Activated naive CD4-positive, alpha-beta T cell treated with anti-CD3 and anti-CD28 coated beads, Interleukin-2, amount 50 U/mL, for 72 hours (primary cell): ENCODE measurements around the gene SLITRK5. TPM values are rescaled to one million over a fixed set of nuclear protein-coding genes. Genes with fewer than 3 reads are reported as not detected.

Experiments
- ATAC-seq, 2 donors: fragments of 150-1000 bp; cut with Tn5 transposase; 2 replicates each; pipeline ENCODE4 v1.10.0; 2021; ENCODE audit warnings: mild to moderate bottlenecking in 2 of 2, moderate library complexity in 2 of 2
- DNase-seq, 2 donors: peaks; one replicate each; pipeline ENCODE4 v3.0.0; 2021 to 2022; ENCODE audit warnings: low spot score in 2 of 2
- H3K27ac Mint-ChIP-seq, 2 donors: one replicate each; pipeline ENCODE4 v1.8.0; 2022; ENCODE audit warnings: mild to moderate bottlenecking in 2 of 2, mixed read lengths in 2 of 2
- H3K36me3 Mint-ChIP-seq, 2 donors: one replicate each; pipeline ENCODE4 v1.8.0; 2022; ENCODE audit warnings: mixed read lengths in 2 of 2
- H3K9me3 Mint-ChIP-seq, 2 donors: one replicate each; pipeline ENCODE4 v1.8.0; 2022; ENCODE audit warnings: mixed read lengths in 2 of 2
- total RNA-seq, 2 donors: library from RNA; stranded (reverse); gene quantifications; one replicate each; pipeline ENCODE4 v1.2.3, GENCODE V29; 2022

Gene SLITRK5
- total RNA-seq, 2 donors from 2014 or later = not detected

GRCh38 chr13:87680298-87680697, 9.1 kb downstream of the SLITRK5 start:
- no peak overlapping the region for H3K27ac Mint-ChIP-seq
- no peak for DNase-seq

GRCh38 chr13:87684850-87685742, 13.9 kb downstream of the SLITRK5 start:
- Mint-ChIP-seq H3K9me3 (no peaks in the 10 kb centered on the region), H3K36me3 (no peaks in the 10 kb centered on the region), H3K27ac (no peak overlapping the region)
- no peak for DNase-seq
- no peak for ATAC-seq

More at GRCh38 chr13:87680298-87680697, 9.1 kb downstream of the SLITRK5 start:
- peaks cover 0 to 17% of the 10 kb centered on the region in 2 donors for H3K36me3 Mint-ChIP-seq
- H3K9me3 Mint-ChIP-seq = peaks cover 0 to 4% of the 10 kb centered on the region in 2 donors
- no peak for ATAC-seq

GRCh38 chr13:87696458-87696857, 25.3 kb downstream of the SLITRK5 start:
- DNase-seq = no peak
- H3K9me3 Mint-ChIP-seq = peaks cover 0 to 6% of the 10 kb centered on the region in 2 donors
- no peaks in the 10 kb centered on the region for H3K36me3 Mint-ChIP-seq
- no peak overlapping the region for H3K27ac Mint-ChIP-seq
- no peak for ATAC-seq

- ATAC-seq (no peak), DNase-seq (no peak)
- Mint-ChIP-seq H3K36me3 (no peaks in the 10 kb centered on the region), H3K9me3 (peaks cover 0 to 6% of the 10 kb centered on the region in 2 donors), H3K27ac (no peak overlapping the region)
Observed at GRCh38 chr13:87698268-87698667, 27.1 kb downstream of the SLITRK5 start.

GRCh38 chr13:87709947-87710346, 38.8 kb downstream of the SLITRK5 start:
- Mint-ChIP-seq H3K9me3 (peaks cover 0 to 15% of the 10 kb centered on the region in 2 donors), H3K27ac (no peak overlapping the region), H3K36me3 (no peaks in the 10 kb centered on the region)
- DNase-seq (no peak), ATAC-seq (no peak)

GRCh38 chr13:87712012-87712411, 40.8 kb downstream of the SLITRK5 start:
- no peaks in the 10 kb centered on the region for H3K36me3 Mint-ChIP-seq
- no peak for DNase-seq
- ATAC-seq = no peak
- H3K9me3 Mint-ChIP-seq = peaks cover 0 to 4% of the 10 kb centered on the region in 2 donors
- H3K27ac Mint-ChIP-seq = no peak overlapping the region
